Cardiac fibroblast (primary cell): ENCODE results near the gene FSCN2.

Source experiments
- DNase-seq, 2 donors: peaks; one replicate each; pipeline versions ENCODE4 v3.0.0 to v3.0.0-alpha.2; 2010; ENCODE audit warnings: low read depth in 2 of 2
- H3K4me3 ChIP-seq, 2 donors: replicated peaks in 1 of 2; 1 replicate in 1 of 2; 2 replicates in 1 of 2; pipeline ENCODE4 v1.5.1; 2011; ENCODE audit warnings: low read depth in 2 of 2, low read length in 2 of 2, mild to moderate bottlenecking in 2 of 2, moderate library complexity in 1 of 2
- CTCF ChIP-seq: IDR thresholded peaks from one replicate; pipeline ENCODE4 v1.5.1; 2011; ENCODE audit warnings: low read depth, mild to moderate bottlenecking, low read length, inconsistent platforms

The FSCN2 gene

DNA sequence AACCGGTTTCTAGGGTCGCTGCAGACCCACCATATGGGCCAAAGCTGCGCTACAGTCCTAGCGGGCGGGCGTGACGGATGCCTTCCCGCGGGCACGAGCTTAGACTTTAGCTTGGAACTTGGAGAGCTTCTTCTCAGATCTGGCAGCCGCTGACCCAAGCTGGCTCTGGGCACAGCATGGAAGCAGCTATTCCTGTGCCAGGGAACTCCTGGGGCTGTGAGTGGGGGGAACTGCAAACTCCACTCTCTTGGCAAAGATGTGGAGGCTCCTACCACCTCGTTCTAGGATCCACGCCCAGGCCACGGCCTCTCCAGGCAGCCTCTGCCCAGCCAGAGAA, 15.1 kb downstream of the FSCN2 start:
- no peak for DNase-seq

GRCh38 chr17:81543756-81544155, 15.6 kb downstream of the FSCN2 start:
- TF ChIP-seq CTCF = no peak
- DNase-seq = no peak
- H3K4me3 ChIP-seq = no peak overlapping the region

More for the DNA sequence above, 15.1 kb downstream of the FSCN2 start:
- TF ChIP-seq CTCF = no peak
- H3K4me3 ChIP-seq = no peak overlapping the region

GRCh38 chr17:81544281-81544974, 16.3 kb downstream of the FSCN2 start:
- no peak overlapping the region for H3K4me3 ChIP-seq
- no peak for DNase-seq
- TF ChIP-seq CTCF = no peak

GRCh38 chr17:81545160-81545949, 17.2 kb downstream of the FSCN2 start:
- no peak for TF ChIP-seq CTCF
- no peak for DNase-seq
- no peak overlapping the region for H3K4me3 ChIP-seq

DNA sequence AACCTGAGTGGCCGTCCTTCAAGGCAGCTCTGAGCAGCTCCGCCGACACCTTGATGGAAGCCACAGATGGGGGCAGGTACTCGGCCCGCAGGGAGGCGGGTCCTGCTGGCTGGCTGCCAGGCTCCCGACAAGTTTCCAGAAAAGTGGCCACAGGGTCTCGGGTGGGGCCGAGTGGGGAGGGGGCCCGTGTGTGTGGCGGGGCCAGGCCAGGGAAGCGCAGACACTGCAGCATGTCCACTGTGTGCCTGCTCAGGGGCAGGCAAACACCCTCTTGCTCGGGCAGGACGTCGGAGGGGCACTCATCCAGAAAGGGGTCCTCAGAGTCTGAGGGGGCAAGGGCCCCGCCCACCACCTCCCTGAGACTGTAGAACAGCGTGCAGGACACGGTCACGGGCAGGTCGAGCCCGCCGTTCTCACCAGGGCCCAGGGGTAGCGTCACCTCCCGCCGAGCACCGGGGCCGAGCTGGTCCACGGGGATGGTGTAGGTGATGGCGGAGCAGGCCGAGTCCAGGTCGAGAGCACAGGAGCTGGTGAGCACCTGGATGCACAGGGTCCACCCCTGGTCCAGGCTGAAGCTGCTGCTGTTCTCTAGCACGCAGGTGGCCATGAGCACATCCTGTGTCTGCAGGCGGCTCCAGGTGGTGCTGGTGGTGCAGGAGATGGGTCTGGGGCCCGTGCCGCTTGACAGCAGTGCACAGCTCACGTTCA, 18.9 kb downstream of the FSCN2 start:
- no peak for TF ChIP-seq CTCF
- H3K4me3 ChIP-seq = no peak overlapping the region
- DNase-seq = no peak

- no peak for TF ChIP-seq CTCF
- DNase-seq = no peak
- H3K4me3 ChIP-seq = no peak overlapping the region
These were observed 19.4 kb downstream of the FSCN2 start for GRCh38 chr17:81547614-81547982.
